ENCODE measurements around the gene ACACB.

- TF ChIP-seq GATA2 (IDR thresholded peaks at IDR 0.05; ENCODE audit: low read depth, low read length) (no peak), GATA3 (IDR thresholded peaks at IDR 0.05; ENCODE audit: low read depth, low read length) (no peak)
These were observed 8.7 kb downstream of the ACACB start for GRCh38 chr12:109124878-109125648.

Data from SH-SY5Y (cell line).